HCT116 (cell line): ENCODE results near the gene CUEDC2.

ENCODE experiments used
- CEBPB ChIP-seq: IDR thresholded peaks from 2 replicates; pipeline ENCODE4 v1.6.1; 2012; ENCODE audit warnings: low read depth
- EGR1 ChIP-seq: IDR thresholded peaks from 2 replicates; pipeline ENCODE4 v1.6.1; 2012; ENCODE audit warnings: low read depth
- EZH2 ChIP-seq: fragments of 200-600 bp; sonication (generic); IDR thresholded peaks from 2 replicates; pipeline ENCODE4 v1.6.1; 2017; ENCODE audit warnings: antibody characterized with exemption, mixed run types
- EZH2phosphoT487 ChIP-seq: fragments of 200-600 bp; IDR thresholded peaks from 2 replicates; pipeline ENCODE4 v1.6.1; 2018; ENCODE audit warnings: antibody characterized with exemption, borderline replicate concordance
- JUND ChIP-seq: IDR thresholded peaks from 2 replicates; pipeline ENCODE4 v1.6.1; 2012
- POLR2A ChIP-seq: IDR thresholded peaks from 2 replicates; pipeline ENCODE4 v1.7.0; 2011; ENCODE audit warnings: borderline replicate concordance; ENCODE audit not compliant: insufficient read depth, insufficient read length; ENCODE audit errors: extremely low read depth
- POLR2AphosphoS5 ChIP-seq: IDR thresholded peaks from 2 replicates; pipeline ENCODE4 v1.6.1; 2011; ENCODE audit warnings: mild to moderate bottlenecking, low read depth, low read length, moderate library complexity
- RAD21 ChIP-seq: IDR thresholded peaks from 2 replicates; pipeline ENCODE4 v1.6.1; 2012; ENCODE audit warnings: low read depth, mild to moderate bottlenecking
- SP1 ChIP-seq: IDR thresholded peaks from 2 replicates; pipeline ENCODE4 v1.6.1; 2012; ENCODE audit warnings: low read depth
- TCF7L2 ChIP-seq: IDR thresholded peaks from 2 replicates; pipeline ENCODE4 v1.7.0; 2011; ENCODE audit warnings: borderline replicate concordance, inconsistent platforms; ENCODE audit not compliant: insufficient read depth, insufficient read length; ENCODE audit errors: extremely low read depth
- YY1 ChIP-seq: IDR thresholded peaks from 2 replicates; pipeline ENCODE4 v1.6.1; 2011; ENCODE audit warnings: low read length, low read depth, moderate library complexity, mild to moderate bottlenecking; ENCODE audit not compliant: insufficient replicate concordance; ENCODE audit errors: extremely low read depth
- ZFX ChIP-seq: fragments of 450-650 bp; IDR thresholded peaks from 2 replicates; pipeline ENCODE4 v1.6.1; 2017
- TF ChIP-seq, protein P1 (sequence below): IDR thresholded peaks from 2 replicates; pipeline ENCODE4 v1.6.1; 2012; ENCODE audit warnings: low read depth
- TF ChIP-seq, protein P2 (sequence below), 3 experiments: fragments of 200-600 bp in 1 of 3; sonication (generic) in 1 of 3; IDR thresholded peaks in 2 of 3; conservative IDR thresholded peaks in 1 of 3; 2 replicates each; pipeline ENCODE4 v1.5.1; 2012 to 2017; ENCODE audit warnings: low read depth in 2 of 3, low read length in 2 of 3, antibody characterized with exemption in 1 of 3, borderline replicate concordance in 1 of 3, control low read depth in 1 of 3, mild to moderate bottlenecking in 1 of 3, mixed read lengths in 1 of 3, mixed run types in 1 of 3, moderate library complexity in 1 of 3; ENCODE audit not compliant: insufficient read depth in 1 of 3

DNA sequence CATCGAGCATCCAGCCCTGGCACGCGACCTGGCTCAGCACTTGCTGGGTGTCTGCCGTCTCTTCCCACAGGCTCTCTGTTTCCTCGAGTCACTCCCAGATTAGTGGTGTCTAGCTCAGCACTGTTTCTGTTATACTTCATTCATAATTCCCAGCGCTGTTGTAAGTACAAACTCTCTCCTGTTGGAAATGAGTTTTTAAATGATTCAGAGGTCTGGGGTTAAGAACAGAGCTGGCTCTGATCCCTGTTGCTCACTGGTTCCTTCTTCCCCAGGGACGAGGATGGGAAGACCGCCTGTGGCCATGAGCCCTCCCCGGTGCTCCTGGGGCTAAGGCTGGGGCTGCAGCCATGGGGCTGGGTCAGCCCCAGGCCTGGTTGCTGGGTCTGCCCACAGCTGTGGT is 36.3 kb upstream of the CUEDC2 start:
- TF ChIP-seq, protein P1, sequence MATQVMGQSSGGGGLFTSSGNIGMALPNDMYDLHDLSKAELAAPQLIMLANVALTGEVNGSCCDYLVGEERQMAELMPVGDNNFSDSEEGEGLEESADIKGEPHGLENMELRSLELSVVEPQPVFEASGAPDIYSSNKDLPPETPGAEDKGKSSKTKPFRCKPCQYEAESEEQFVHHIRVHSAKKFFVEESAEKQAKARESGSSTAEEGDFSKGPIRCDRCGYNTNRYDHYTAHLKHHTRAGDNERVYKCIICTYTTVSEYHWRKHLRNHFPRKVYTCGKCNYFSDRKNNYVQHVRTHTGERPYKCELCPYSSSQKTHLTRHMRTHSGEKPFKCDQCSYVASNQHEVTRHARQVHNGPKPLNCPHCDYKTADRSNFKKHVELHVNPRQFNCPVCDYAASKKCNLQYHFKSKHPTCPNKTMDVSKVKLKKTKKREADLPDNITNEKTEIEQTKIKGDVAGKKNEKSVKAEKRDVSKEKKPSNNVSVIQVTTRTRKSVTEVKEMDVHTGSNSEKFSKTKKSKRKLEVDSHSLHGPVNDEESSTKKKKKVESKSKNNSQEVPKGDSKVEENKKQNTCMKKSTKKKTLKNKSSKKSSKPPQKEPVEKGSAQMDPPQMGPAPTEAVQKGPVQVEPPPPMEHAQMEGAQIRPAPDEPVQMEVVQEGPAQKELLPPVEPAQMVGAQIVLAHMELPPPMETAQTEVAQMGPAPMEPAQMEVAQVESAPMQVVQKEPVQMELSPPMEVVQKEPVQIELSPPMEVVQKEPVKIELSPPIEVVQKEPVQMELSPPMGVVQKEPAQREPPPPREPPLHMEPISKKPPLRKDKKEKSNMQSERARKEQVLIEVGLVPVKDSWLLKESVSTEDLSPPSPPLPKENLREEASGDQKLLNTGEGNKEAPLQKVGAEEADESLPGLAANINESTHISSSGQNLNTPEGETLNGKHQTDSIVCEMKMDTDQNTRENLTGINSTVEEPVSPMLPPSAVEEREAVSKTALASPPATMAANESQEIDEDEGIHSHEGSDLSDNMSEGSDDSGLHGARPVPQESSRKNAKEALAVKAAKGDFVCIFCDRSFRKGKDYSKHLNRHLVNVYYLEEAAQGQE = no peak
- TF ChIP-seq YY1 = no peak
- TF ChIP-seq, protein P2, sequence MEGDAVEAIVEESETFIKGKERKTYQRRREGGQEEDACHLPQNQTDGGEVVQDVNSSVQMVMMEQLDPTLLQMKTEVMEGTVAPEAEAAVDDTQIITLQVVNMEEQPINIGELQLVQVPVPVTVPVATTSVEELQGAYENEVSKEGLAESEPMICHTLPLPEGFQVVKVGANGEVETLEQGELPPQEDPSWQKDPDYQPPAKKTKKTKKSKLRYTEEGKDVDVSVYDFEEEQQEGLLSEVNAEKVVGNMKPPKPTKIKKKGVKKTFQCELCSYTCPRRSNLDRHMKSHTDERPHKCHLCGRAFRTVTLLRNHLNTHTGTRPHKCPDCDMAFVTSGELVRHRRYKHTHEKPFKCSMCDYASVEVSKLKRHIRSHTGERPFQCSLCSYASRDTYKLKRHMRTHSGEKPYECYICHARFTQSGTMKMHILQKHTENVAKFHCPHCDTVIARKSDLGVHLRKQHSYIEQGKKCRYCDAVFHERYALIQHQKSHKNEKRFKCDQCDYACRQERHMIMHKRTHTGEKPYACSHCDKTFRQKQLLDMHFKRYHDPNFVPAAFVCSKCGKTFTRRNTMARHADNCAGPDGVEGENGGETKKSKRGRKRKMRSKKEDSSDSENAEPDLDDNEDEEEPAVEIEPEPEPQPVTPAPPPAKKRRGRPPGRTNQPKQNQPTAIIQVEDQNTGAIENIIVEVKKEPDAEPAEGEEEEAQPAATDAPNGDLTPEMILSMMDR (IDR thresholded peaks at IDR 0.05 in 2 of 3, conservative IDR thresholded peaks at IDR 0.05 in 1 of 3; ENCODE audit: borderline replicate concordance in 1 of 3, insufficient read depth in 1 of 3, low read depth in 2 of 3, low read length in 2 of 3) = no peak
- no peak for TF ChIP-seq JUND
- no peak for TF ChIP-seq EZH2phosphoT487
- no peak for TF ChIP-seq SP1
- TF ChIP-seq POLR2AphosphoS5 = no peak
- no peak for TF ChIP-seq POLR2A
- no peak for TF ChIP-seq EGR1
- no peak for TF ChIP-seq EZH2
- no peak for TF ChIP-seq CEBPB
- TF ChIP-seq TCF7L2 = no peak
- TF ChIP-seq RAD21 = no peak
- TF ChIP-seq ZFX = no peak
